SK-N-SH treated with all-trans-retinoic acid at 6 μM for 48 hours (cell line): Measurements from ENCODE around the gene ZNF319.

ENCODE experiments used
- ARNTL ChIP-seq: fragments of 450-650 bp; formaldehyde crosslinking; IDR thresholded peaks from 2 replicates; pipeline ENCODE4 v1.5.0; 2020; ENCODE audit warnings: low read depth, mild to moderate bottlenecking, moderate library complexity, borderline replicate concordance
- PATZ1 ChIP-seq: fragments of 250-450 bp; sonication (Bioruptor Pico); IDR thresholded peaks from 2 replicates; pipeline ENCODE4 v1.8.0; 2020; ENCODE audit warnings: mild to moderate bottlenecking, moderate library complexity, borderline replicate concordance

DNA sequence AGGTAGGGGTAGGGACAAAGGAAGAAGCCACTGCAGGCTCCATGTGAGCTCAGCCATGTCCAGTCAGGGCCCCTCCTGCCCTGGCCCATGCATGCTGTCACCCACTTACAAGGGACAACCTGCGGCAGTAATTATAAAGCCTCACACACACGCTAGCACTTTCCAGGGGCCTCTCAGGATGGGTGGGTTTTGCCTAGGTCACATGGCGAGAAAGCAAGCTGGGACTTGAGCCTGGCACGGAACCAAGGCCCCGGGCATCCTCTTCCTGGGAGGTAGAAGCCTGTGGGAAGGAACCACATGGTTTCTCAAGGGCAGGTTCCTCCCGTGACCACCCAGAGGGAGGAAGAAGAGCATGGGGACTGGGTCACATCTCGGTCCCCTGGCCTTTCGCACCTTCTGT lies 7.0 kb downstream of the ZNF319 start:
- TF ChIP-seq PATZ1 (CRISPR knock-in tag), result no peak
- TF ChIP-seq ARNTL, result no peak
